Astrocyte (in vitro differentiated cells and primary cell): Measurements from ENCODE around the gene FGFR4. TPM values are rescaled to one million over a fixed set of nuclear protein-coding genes. Genes with fewer than 3 reads are reported as not detected.
A peak's percentile ranks its signal among the peaks of the same experiment; 100 is the strongest.

Experiments
- DNase-seq: peaks from one replicate; pipeline ENCODE4 v3.0.0-alpha.2; 2010; ENCODE audit warnings: low read depth
- FAIRE-seq: peaks from 2 replicates; lab custom pipeline; 2011; peaks lifted over from hg19 to GRCh38; lab: Jason Lieb, UNC
- H2AFZ ChIP-seq: 2 replicates; pipeline ENCODE4 v1.6.0; 2012; ENCODE audit warnings: low read depth, low read length, inconsistent platforms
- H3K27ac ChIP-seq: 2 replicates; pipeline ENCODE4 v1.5.1; 2011; ENCODE audit warnings: low read depth, low read length, inconsistent platforms
- H3K27me3 ChIP-seq: 2 replicates; pipeline ENCODE4 v1.6.0; 2011; ENCODE audit warnings: low read length, inconsistent platforms; ENCODE audit not compliant: insufficient read depth
- H3K36me3 ChIP-seq: 2 replicates; pipeline ENCODE4 v1.5.1; 2011; ENCODE audit warnings: low read length, inconsistent platforms; ENCODE audit not compliant: insufficient read depth
- H3K4me1 ChIP-seq: 2 replicates; pipeline ENCODE4 v1.5.1; 2011; ENCODE audit warnings: low read length, inconsistent platforms; ENCODE audit not compliant: insufficient read depth
- H3K4me2 ChIP-seq: 2 replicates; pipeline ENCODE4 v1.6.0; 2012; ENCODE audit warnings: low read length, inconsistent platforms
- H3K4me3 ChIP-seq: 2 replicates; pipeline ENCODE4 v1.5.1; 2011; ENCODE audit warnings: low read depth, mild to moderate bottlenecking, low read length, inconsistent platforms; ENCODE audit not compliant: insufficient read depth
- H3K79me2 ChIP-seq: 2 replicates; pipeline ENCODE4 v1.6.0; 2012; ENCODE audit warnings: mild to moderate bottlenecking, low read length, inconsistent platforms; ENCODE audit not compliant: insufficient read depth
- H3K9ac ChIP-seq: 2 replicates; pipeline ENCODE4 v1.6.0; 2012; ENCODE audit warnings: mild to moderate bottlenecking, low read length, inconsistent platforms
- H3K9me3 ChIP-seq: 2 replicates; pipeline ENCODE4 v1.5.1; 2012; ENCODE audit warnings: low read depth, mild to moderate bottlenecking, low read length, inconsistent platforms; ENCODE audit not compliant: insufficient read depth
- H4K20me1 ChIP-seq: 2 replicates; pipeline ENCODE4 v1.6.0; 2012; ENCODE audit warnings: low read length, inconsistent platforms; ENCODE audit not compliant: insufficient read depth
- H3K27ac Mint-ChIP-seq: one replicate; pipeline ENCODE4 v1.8.0; 2021; ENCODE audit warnings: mild to moderate bottlenecking, mixed read lengths; ENCODE audit not compliant: unreplicated experiment
- H3K27me3 Mint-ChIP-seq: one replicate; pipeline ENCODE4 v1.8.0; 2021; ENCODE audit warnings: low read depth, mixed read lengths; ENCODE audit not compliant: unreplicated experiment
- H3K36me3 Mint-ChIP-seq: one replicate; pipeline ENCODE4 v1.8.0; 2021; ENCODE audit warnings: low read depth, mixed read lengths; ENCODE audit not compliant: unreplicated experiment
- H3K4me1 Mint-ChIP-seq: one replicate; pipeline ENCODE4 v1.8.0; 2021; ENCODE audit warnings: low read depth, mixed read lengths; ENCODE audit not compliant: unreplicated experiment
- H3K4me3 Mint-ChIP-seq: one replicate; pipeline ENCODE4 v1.8.0; 2021; ENCODE audit warnings: mild to moderate bottlenecking, moderate library complexity, mixed read lengths; ENCODE audit not compliant: unreplicated experiment
- H3K9me3 Mint-ChIP-seq: one replicate; pipeline ENCODE4 v1.8.0; 2021; ENCODE audit warnings: mild to moderate bottlenecking, mixed read lengths; ENCODE audit not compliant: unreplicated experiment
- EZH2 ChIP-seq: IDR thresholded peaks from 2 replicates; pipeline ENCODE4 v1.6.1; 2012; ENCODE audit warnings: mild to moderate bottlenecking, low read length, inconsistent platforms; ENCODE audit not compliant: insufficient read depth
- total RNA-seq: library from RNA; stranded (reverse); gene quantifications from 2 replicates; pipeline ENCODE4 v1.2.1, GENCODE V29; 2021
- TF ChIP-seq, protein P1 (sequence below): IDR thresholded peaks from 2 replicates; pipeline ENCODE4 v1.5.1; 2011; ENCODE audit warnings: low read depth, mild to moderate bottlenecking, inconsistent platforms, low read length, moderate library complexity; ENCODE audit not compliant: insufficient read depth

The FGFR4 gene
- total RNA-seq, 1 donor from 2014 or later: 4.8 TPM

DNA sequence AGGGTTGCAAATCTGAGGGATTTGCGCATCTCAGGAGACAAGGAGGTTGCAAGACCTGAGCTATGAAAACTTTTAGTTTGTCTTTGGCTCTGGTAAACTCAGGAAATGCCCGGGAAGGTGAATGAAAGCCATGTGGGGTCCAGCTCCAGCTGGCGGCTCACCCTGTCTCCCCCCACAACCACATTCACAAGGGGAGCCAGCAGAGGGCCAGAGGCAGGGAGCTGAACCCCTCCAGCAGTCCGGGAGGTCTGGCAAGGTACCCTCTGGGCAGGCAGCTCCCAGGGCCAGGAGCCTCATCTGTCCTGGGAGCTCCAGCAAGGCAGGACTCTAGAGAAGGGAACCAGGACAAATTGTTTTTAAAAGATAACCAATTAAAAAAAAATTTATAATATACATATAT lies 2.5 kb upstream of the FGFR4 start:
- TF ChIP-seq, protein P1, sequence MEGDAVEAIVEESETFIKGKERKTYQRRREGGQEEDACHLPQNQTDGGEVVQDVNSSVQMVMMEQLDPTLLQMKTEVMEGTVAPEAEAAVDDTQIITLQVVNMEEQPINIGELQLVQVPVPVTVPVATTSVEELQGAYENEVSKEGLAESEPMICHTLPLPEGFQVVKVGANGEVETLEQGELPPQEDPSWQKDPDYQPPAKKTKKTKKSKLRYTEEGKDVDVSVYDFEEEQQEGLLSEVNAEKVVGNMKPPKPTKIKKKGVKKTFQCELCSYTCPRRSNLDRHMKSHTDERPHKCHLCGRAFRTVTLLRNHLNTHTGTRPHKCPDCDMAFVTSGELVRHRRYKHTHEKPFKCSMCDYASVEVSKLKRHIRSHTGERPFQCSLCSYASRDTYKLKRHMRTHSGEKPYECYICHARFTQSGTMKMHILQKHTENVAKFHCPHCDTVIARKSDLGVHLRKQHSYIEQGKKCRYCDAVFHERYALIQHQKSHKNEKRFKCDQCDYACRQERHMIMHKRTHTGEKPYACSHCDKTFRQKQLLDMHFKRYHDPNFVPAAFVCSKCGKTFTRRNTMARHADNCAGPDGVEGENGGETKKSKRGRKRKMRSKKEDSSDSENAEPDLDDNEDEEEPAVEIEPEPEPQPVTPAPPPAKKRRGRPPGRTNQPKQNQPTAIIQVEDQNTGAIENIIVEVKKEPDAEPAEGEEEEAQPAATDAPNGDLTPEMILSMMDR: no peak
- TF ChIP-seq EZH2: no peak
- Histone ChIP-seq H3K27me3 (peaks cover 7% of the 10 kb centered on the region), H3K9ac (no peak overlapping the region), H3K79me2 (no peaks in the 10 kb centered on the region), H3K4me1 (peaks cover 5% of the 10 kb centered on the region), H3K4me3 (no peak overlapping the region), H3K36me3 (no peaks in the 10 kb centered on the region), H3K9me3 (no peaks in the 10 kb centered on the region), H4K20me1 (no peaks in the 10 kb centered on the region), H3K27ac (no peak overlapping the region), H3K4me2 (no peak overlapping the region), H2AFZ (no peak overlapping the region)
- Mint-ChIP-seq H3K4me3 (no peak overlapping the region), H3K27me3 (peaks cover 17% of the 10 kb centered on the region), H3K36me3 (peaks cover 2% of the 10 kb centered on the region), H3K27ac (no peak overlapping the region), H3K4me1 (peaks cover 1% of the 10 kb centered on the region), H3K9me3 (peaks cover 1% of the 10 kb centered on the region)
- DNase-seq (no peak), FAIRE-seq (no peak)

DNA sequence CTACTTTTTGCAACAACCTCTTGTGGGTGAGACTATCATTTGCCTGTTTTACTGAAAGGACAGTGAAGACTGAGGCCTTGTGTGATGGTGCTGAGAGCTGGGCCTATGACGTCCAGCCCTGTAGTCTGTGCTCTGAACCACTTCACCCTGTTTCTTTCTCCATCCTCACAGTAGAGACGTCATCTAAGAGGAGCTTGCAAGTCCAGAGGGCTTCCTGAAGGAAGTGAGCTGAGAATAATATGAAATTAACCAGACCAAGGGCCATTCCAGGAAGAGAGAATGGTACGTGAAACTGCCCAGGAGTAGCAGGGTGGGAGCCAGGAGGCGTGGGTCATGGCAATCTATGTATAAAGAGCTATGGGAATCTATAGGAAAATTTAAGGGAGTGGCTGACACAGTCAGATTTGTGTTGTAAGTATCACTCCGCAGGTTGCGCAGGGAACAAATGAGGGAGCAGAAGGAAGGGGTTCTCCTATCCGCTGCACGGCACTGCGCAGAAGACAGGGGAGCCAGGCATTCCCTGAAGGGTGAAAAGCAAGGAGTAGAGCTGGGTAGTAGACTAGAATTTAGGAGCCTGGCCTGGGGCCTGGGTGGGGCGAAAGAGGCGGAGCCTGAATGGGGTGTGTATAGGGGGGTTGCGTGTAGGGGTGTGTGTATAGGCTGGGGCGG lies 596 bp upstream of the FGFR4 start:
- Histone ChIP-seq H3K27me3 (peaks cover 7% of the 10 kb centered on the region), H3K36me3 (no peaks in the 10 kb centered on the region), H4K20me1 (no peaks in the 10 kb centered on the region), H3K27ac (no peak overlapping the region), H3K9me3 (no peaks in the 10 kb centered on the region), H3K4me1 (peaks cover 5% of the 10 kb centered on the region), H2AFZ (no peak overlapping the region), H3K4me3 (no peak overlapping the region), H3K4me2 (no peak overlapping the region), H3K79me2 (no peaks in the 10 kb centered on the region), H3K9ac (no peak overlapping the region)
- H3K4me1 Mint-ChIP-seq: peaks cover 1% of the 10 kb centered on the region
- FAIRE-seq (no peak), DNase-seq (peak; percentile 6)
- H3K36me3 Mint-ChIP-seq: peaks cover 2% of the 10 kb centered on the region
- peaks cover 1% of the 10 kb centered on the region for H3K9me3 Mint-ChIP-seq
- H3K4me3 Mint-ChIP-seq: peak overlapping the region; percentile 58
- H3K27me3 Mint-ChIP-seq: peaks cover 29% of the 10 kb centered on the region
- TF ChIP-seq, protein P1: no peak
- no peak for TF ChIP-seq EZH2
- peak overlapping the region; percentile 22 for H3K27ac Mint-ChIP-seq

DNA sequence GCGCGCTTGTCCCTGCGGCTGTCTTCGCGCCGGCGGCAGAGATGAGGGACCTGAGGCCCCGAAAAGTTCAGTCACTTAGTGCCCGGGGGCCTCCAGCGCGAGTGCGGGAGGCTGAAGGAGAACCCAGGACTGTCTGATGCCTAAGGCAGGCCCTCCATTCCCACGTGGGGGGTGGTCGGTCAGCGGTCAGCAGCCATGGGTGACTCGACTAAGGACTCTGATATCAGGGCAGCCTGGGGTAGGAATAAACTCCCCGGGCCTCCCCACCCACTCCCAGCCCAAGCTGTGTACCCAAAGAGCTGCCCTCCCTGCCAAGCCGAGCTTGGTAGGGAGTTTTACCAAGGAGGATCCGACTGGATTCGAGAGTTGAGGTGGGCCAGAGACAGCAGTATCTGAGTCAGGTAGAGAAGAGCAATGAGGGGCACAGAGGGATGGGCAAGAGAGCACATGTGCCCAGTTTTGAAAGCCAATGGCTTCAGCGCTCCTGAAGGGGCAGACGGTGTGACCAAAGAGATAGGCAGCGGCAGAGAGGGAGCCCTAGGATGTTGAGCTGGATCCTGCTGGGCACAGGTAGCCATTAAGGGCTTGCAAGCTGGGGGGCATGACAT lies 787 bp downstream of the FGFR4 start:
- Histone ChIP-seq H3K4me1 (peaks cover 5% of the 10 kb centered on the region), H3K27ac (no peak overlapping the region), H3K4me3 (peak overlapping the region; percentile 17), H3K36me3 (no peaks in the 10 kb centered on the region), H3K4me2 (peak overlapping the region; percentile 81), H2AFZ (peak overlapping the region; percentile 71), H3K9me3 (no peaks in the 10 kb centered on the region), H3K9ac (no peak overlapping the region), H3K79me2 (no peaks in the 10 kb centered on the region), H4K20me1 (no peaks in the 10 kb centered on the region), H3K27me3 (peaks cover 7% of the 10 kb centered on the region)
- TF ChIP-seq EZH2: no peak
- TF ChIP-seq, protein P1: no peak
- Mint-ChIP-seq H3K27ac (no peak overlapping the region), H3K4me1 (peaks cover 1% of the 10 kb centered on the region), H3K4me3 (peak overlapping the region; percentile 72), H3K36me3 (peaks cover 3% of the 10 kb centered on the region), H3K9me3 (peaks cover 1% of the 10 kb centered on the region), H3K27me3 (peaks cover 35% of the 10 kb centered on the region)
- no peak for DNase-seq
- no peak for FAIRE-seq
